ENCODE data around the gene TBC1D9B. TPM values are rescaled to one million over a fixed set of nuclear protein-coding genes. Genes with fewer than 3 reads are reported as not detected.

The TBC1D9B gene
- total RNA-seq, 1 donor from 2014 or later = 41.3 TPM

- no peak for DNase-seq (ENCODE audit: low spot score)
- intact Hi-C loops (cut with DNase I) = no loop called here
Observed at GRCh38 chr5:179816401-179816795, 91.3 kb downstream of the TBC1D9B start.

GRCh38 chr5:179815491-179816249, 92.0 kb downstream of the TBC1D9B start:
- intact Hi-C loops (cut with DNase I) = no loop called here

DNA sequence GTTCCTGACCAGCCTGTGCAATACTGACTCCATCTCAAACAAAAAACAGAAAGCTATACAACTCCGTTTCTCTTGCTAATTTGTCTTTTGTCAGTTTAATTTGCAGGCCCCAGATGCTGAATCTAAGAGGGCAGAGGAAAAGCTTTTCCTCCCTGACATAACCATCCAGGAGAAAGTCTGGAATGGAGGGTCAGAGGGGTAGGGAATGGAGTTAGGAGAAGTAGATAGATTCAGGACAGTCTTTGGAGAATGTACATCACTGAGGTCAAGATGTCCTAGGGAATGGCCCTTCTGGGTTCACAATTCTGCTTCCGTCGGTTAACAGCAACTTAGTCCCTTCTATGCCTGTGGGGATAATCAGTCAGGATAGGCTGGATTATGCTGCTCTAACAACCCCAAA, 93.6 kb downstream of the TBC1D9B start:
- intact Hi-C loops (cut with DNase I) = no loop called here
- DNase-seq (ENCODE audit: low spot score) = no peak

More at GRCh38 chr5:179815491-179816249, 92.0 kb downstream of the TBC1D9B start:
- no peak for DNase-seq (ENCODE audit: low spot score)

DNA sequence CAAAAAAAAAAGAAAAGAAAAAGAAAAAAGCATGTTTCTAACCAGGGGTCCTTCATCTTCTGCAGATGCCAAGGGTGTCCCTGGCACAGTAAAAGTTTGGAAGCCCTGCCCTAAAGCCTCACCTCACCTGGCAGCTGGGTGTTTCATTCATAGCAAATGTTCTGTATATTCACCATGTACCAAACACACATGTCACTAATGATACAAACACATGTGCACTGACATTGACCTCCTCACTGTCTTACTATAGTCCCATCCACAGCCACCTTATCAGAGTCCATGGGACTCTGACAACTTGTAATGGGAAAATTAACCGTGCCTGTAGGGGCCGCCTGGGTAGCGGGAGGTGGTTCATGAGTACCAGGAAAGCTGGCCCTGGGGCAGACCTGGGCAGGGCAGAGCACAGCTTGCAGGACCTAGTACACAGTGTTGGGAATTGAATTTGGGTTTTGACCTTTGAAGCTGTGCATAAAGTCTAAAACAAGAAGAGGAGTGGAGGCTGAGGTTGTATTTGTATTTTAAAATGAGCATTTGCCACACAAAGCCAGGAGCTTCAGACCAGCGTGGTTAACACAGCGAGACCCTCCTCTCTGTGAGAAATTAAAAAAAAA, 94.6 kb downstream of the TBC1D9B start:
- intact Hi-C loops (cut with DNase I) = no loop called here
- no peak for DNase-seq (ENCODE audit: low spot score)

GRCh38 chr5:179812135-179812825, 95.4 kb downstream of the TBC1D9B start:
- intact Hi-C loops (cut with DNase I) = no loop called here
- DNase-seq (ENCODE audit: low spot score) = no peak

Other genes with a start within 250 kb of the TBC1D9B start
- gene CBY3, start 226.9 kb downstream of the TBC1D9B start, total RNA-seq = not detected
- gene CANX, start 208.9 kb downstream of the TBC1D9B start, total RNA-seq = 542 TPM
- gene MAML1, start 175.1 kb downstream of the TBC1D9B start, total RNA-seq = 13.2 TPM
- gene LTC4S, start 113.9 kb downstream of the TBC1D9B start, total RNA-seq = 12.8 TPM
- gene MGAT4B, start 101.0 kb downstream of the TBC1D9B start, total RNA-seq = 160 TPM
- gene SQSTM1, start 87.0 kb downstream of the TBC1D9B start, total RNA-seq = 372 TPM
- gene MRNIP, start 49.1 kb downstream of the TBC1D9B start, total RNA-seq = 15.3 TPM
- gene RNF130, start 163.9 kb upstream of the TBC1D9B start, total RNA-seq = 33.7 TPM